Measurements from ENCODE around the gene TP63.

TP63 gene

GRCh38 chr3:189772584-189772983 lies 141.4 kb downstream of the TP63 start (continued):
- TF ChIP-seq ZFP30 (CRISPR knock-in tag; IDR thresholded peaks at IDR 0.05) (no peak), CSDC2 (CRISPR knock-in tag; IDR thresholded peaks at IDR 0.05) (no peak), RARB (CRISPR knock-in tag; IDR thresholded peaks at IDR 0.05) (no peak), ESRRG (CRISPR knock-in tag; IDR thresholded peaks at IDR 0.05) (no peak), OSR1 (CRISPR knock-in tag; IDR thresholded peaks at IDR 0.05) (no peak)

GRCh38 chr3:189773056-189773455 lies 141.9 kb downstream of the TP63 start:
- no peak for ATAC-seq
- TF ChIP-seq, protein P1, sequence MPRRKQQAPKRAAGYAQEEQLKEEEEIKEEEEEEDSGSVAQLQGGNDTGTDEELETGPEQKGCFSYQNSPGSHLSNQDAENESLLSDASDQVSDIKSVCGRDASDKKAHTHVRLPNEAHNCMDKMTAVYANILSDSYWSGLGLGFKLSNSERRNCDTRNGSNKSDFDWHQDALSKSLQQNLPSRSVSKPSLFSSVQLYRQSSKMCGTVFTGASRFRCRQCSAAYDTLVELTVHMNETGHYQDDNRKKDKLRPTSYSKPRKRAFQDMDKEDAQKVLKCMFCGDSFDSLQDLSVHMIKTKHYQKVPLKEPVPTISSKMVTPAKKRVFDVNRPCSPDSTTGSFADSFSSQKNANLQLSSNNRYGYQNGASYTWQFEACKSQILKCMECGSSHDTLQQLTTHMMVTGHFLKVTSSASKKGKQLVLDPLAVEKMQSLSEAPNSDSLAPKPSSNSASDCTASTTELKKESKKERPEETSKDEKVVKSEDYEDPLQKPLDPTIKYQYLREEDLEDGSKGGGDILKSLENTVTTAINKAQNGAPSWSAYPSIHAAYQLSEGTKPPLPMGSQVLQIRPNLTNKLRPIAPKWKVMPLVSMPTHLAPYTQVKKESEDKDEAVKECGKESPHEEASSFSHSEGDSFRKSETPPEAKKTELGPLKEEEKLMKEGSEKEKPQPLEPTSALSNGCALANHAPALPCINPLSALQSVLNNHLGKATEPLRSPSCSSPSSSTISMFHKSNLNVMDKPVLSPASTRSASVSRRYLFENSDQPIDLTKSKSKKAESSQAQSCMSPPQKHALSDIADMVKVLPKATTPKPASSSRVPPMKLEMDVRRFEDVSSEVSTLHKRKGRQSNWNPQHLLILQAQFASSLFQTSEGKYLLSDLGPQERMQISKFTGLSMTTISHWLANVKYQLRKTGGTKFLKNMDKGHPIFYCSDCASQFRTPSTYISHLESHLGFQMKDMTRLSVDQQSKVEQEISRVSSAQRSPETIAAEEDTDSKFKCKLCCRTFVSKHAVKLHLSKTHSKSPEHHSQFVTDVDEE (CRISPR knock-in tag; IDR thresholded peaks at IDR 0.05): no peak
- TF ChIP-seq GLIS3 (CRISPR knock-in tag; IDR thresholded peaks at IDR 0.05): no peak
- TF ChIP-seq, protein P2, sequence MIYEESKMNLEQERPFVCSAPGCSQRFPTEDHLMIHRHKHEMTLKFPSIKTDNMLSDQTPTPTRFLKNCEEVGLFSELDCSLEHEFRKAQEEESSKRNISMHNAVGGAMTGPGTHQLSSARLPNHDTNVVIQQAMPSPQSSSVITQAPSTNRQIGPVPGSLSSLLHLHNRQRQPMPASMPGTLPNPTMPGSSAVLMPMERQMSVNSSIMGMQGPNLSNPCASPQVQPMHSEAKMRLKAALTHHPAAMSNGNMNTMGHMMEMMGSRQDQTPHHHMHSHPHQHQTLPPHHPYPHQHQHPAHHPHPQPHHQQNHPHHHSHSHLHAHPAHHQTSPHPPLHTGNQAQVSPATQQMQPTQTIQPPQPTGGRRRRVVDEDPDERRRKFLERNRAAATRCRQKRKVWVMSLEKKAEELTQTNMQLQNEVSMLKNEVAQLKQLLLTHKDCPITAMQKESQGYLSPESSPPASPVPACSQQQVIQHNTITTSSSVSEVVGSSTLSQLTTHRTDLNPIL (CRISPR knock-in tag; IDR thresholded peaks at IDR 0.05; ENCODE audit: low read depth): no peak
- no peak for TF ChIP-seq SNAI2 (CRISPR knock-in tag; IDR thresholded peaks at IDR 0.05)
- TF ChIP-seq, protein P3, sequence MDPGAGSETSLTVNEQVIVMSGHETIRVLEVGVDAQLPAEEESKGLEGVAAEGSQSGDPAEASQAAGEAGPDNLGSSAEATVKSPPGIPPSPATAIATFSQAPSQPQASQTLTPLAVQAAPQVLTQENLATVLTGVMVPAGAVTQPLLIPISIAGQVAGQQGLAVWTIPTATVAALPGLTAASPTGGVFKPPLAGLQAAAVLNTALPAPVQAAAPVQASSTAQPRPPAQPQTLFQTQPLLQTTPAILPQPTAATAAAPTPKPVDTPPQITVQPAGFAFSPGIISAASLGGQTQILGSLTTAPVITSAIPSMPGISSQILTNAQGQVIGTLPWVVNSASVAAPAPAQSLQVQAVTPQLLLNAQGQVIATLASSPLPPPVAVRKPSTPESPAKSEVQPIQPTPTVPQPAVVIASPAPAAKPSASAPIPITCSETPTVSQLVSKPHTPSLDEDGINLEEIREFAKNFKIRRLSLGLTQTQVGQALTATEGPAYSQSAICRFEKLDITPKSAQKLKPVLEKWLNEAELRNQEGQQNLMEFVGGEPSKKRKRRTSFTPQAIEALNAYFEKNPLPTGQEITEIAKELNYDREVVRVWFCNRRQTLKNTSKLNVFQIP (CRISPR knock-in tag; IDR thresholded peaks at IDR 0.05; ENCODE audit: borderline replicate concordance, low read depth): no peak
- no peak for TF ChIP-seq BACH2 (CRISPR knock-in tag; IDR thresholded peaks at IDR 0.05; ENCODE audit: borderline replicate concordance)
- TF ChIP-seq OSR1 (CRISPR knock-in tag; IDR thresholded peaks at IDR 0.05): no peak

GRCh38 chr3:189776149-189776824 lies 145.1 kb downstream of the TP63 start:
- TF ChIP-seq ZNF8 (CRISPR knock-in tag; IDR thresholded peaks at IDR 0.05): no peak
- TF ChIP-seq ISL1 (CRISPR knock-in tag; IDR thresholded peaks at IDR 0.05): no peak
- TF ChIP-seq CSRNP3 (CRISPR knock-in tag; IDR thresholded peaks at IDR 0.05): no peak
- TF ChIP-seq, protein P3 (CRISPR knock-in tag; IDR thresholded peaks at IDR 0.05; ENCODE audit: borderline replicate concordance, low read depth): no peak
- TF ChIP-seq GLIS3 (CRISPR knock-in tag; IDR thresholded peaks at IDR 0.05): no peak
- no peak for TF ChIP-seq BACH2 (CRISPR knock-in tag; IDR thresholded peaks at IDR 0.05; ENCODE audit: borderline replicate concordance)
- no peak for TF ChIP-seq ZNF70 (CRISPR knock-in tag; IDR thresholded peaks at IDR 0.05)
- no peak for TF ChIP-seq RARB (CRISPR knock-in tag; IDR thresholded peaks at IDR 0.05)
- no peak for TF ChIP-seq ZNF565 (CRISPR knock-in tag; conservative IDR thresholded peaks at IDR 0.05; ENCODE audit: low read depth)
- no peak for TF ChIP-seq TOX (CRISPR knock-in tag; IDR thresholded peaks at IDR 0.05; ENCODE audit: borderline replicate concordance)
- no peak for TF ChIP-seq ESRRG (CRISPR knock-in tag; IDR thresholded peaks at IDR 0.05)
- TF ChIP-seq ZC3H10 (CRISPR knock-in tag; IDR thresholded peaks at IDR 0.05): no peak
- no peak for TF ChIP-seq ZFP30 (CRISPR knock-in tag; IDR thresholded peaks at IDR 0.05)
- TF ChIP-seq, protein P4, sequence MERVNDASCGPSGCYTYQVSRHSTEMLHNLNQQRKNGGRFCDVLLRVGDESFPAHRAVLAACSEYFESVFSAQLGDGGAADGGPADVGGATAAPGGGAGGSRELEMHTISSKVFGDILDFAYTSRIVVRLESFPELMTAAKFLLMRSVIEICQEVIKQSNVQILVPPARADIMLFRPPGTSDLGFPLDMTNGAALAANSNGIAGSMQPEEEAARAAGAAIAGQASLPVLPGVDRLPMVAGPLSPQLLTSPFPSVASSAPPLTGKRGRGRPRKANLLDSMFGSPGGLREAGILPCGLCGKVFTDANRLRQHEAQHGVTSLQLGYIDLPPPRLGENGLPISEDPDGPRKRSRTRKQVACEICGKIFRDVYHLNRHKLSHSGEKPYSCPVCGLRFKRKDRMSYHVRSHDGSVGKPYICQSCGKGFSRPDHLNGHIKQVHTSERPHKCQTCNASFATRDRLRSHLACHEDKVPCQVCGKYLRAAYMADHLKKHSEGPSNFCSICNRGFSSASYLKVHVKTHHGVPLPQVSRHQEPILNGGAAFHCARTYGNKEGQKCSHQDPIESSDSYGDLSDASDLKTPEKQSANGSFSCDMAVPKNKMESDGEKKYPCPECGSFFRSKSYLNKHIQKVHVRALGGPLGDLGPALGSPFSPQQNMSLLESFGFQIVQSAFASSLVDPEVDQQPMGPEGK (CRISPR knock-in tag; IDR thresholded peaks at IDR 0.05; ENCODE audit: borderline replicate concordance): no peak
- TF ChIP-seq ARNTL (CRISPR knock-in tag; IDR thresholded peaks at IDR 0.05; ENCODE audit: borderline replicate concordance, low read depth): no peak
- TF ChIP-seq, protein P1 (CRISPR knock-in tag; IDR thresholded peaks at IDR 0.05): no peak
- TF ChIP-seq, protein P2 (CRISPR knock-in tag; IDR thresholded peaks at IDR 0.05; ENCODE audit: low read depth): no peak
- ATAC-seq: no peak

Data from SK-N-SH treated with all-trans-retinoic acid at 6 μM for 48 hours (cell line).